Renal cortex interstitium (tissue), 11 donors: ENCODE data around the gene STK32B. TPM values are rescaled to one million over a fixed set of nuclear protein-coding genes. Genes with fewer than 3 reads are reported as not detected.

Source experiments
- DNase-seq, 11 donors: peaks; one replicate each; pipeline ENCODE4 v3.0.0-alpha.2; 2013; ENCODE audit warnings: low read depth in 9 of 11, low spot score in 4 of 11; ENCODE audit errors: extremely low read depth in 1 of 11
- polyA plus RNA-seq, 3 donors: library from polyadenylated mRNA; unstranded; fragments of 120-200 nt; gene quantifications; one replicate each; pipeline ENCODE4 v1.2.1, GENCODE V29; 2013; ENCODE audit not compliant: insufficient read length in 3 of 3

STK32B gene
- polyA plus RNA-seq, 3 donors: 7.6 to 10.2 (median 9.2) TPM

DNA sequence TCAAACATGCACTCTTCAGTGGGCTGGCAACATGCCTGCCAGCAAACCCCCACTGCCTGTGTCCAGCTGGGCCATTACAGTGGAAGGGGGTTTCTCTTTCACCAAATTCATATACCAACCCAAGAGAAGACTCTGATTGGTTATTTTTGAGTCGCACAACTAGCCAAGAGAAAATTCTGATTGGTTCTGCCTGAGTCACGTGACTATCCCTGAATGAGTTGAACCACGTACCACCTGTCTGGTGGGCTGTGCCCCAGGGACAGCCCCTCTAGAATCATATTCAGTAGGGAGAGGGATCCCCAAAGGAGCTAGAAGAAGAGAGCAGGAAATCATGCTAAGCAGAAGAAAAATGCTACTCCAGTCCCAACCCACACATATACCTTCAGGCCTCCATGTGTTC is 313.1 kb downstream of the STK32B start:
- no peak for DNase-seq

DNA sequence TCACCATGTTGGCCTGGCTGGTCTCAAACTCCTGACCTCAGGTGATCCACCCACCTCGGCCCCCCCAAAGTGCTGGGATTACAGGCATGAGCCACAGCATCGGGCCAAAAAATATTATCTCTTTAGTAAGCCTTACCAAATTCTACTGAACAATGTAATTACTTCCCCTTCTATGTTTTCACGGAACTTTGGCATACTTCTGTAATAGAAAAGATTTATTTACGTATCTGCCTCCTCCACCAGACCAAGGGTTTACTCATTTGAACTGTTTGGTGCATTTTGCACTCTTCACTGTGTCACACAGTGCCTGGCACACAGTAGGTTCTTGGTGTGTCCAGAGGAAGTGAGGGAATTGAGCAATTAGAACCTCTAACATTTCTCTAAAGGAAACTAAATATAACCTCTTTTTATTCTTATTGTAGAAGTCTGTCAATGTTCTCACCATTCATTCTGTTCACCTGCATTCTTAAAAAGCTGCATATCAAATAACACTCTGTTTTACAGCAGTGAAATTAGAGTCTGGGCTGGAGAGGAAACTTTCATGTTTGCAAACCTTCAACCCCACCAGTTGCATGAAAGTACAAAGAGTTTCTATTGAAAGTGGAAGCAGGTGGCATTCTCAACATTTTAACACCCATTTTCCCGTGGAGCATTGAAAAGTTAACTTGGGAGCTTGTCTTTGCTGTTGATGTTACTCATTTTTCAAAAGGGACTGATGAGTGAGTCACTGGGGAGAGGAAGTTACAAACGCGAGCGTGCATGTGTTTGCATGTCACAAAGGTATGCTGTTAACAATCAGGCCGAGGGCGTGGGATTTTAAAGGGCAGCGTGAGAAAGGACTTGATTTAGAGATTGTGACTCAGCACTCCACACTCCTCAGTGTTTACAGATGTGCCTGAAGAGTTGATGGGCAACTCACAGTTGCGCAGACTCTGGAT is 314.1 kb downstream of the STK32B start:
- no peak for DNase-seq

DNA sequence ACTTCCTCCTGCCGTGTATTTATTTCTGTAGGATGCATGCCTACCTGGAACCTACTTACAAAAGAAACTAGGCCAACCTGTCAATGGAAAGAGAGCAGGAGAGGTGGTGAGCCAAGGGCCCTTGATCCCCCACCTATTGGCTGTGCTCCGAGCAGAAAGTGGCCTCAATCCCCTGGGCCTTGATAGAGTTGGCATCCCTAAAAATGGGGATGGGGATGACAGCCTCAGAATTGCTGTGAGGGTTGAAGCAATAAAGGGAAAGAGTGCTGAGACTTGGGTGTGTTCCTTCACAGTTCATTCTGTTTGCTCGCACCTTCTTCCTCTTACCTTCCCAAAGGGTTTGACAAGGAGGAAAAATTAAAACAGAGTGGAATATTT is 314.7 kb downstream of the STK32B start:
- no peak for DNase-seq

DNA sequence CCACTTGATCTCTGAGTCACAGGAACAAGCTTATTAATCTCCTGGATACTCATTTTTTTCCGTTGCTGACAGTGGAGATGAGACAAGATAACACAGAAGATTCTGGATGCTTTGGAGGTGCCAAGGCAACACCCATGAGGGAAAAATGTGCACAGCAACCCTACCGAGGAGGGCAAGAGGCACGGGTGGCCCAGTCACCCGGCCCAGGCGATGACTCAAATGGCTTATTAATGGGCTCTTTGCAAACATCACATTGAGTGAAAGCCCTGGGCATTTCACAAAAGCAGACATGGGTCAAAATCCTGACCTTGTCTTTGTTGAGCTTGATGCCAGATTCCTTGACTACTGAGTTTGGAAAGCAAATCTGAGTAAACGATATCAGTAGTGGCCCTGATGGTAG is 315.1 kb downstream of the STK32B start:
- DNase-seq: no peak

DNA sequence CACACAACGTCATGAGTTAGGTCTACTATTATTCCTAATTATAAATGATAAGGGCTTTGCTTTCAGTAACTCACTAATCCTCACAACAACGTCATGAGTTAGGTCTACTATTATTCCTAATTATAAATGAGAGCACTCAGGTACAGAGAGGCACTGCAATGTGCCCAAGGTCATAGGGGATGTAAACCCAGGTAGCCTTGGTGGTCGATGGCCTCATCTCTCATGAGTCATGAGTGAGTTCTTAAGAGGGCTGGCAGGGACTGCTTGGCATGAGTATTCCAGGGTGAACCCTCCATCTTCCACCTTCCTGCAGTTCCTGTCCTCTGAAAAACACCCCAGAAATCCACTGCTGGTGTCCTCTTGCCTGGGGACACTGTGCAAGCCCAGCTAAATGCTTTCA is 317.1 kb downstream of the STK32B start:
- no peak for DNase-seq

DNA sequence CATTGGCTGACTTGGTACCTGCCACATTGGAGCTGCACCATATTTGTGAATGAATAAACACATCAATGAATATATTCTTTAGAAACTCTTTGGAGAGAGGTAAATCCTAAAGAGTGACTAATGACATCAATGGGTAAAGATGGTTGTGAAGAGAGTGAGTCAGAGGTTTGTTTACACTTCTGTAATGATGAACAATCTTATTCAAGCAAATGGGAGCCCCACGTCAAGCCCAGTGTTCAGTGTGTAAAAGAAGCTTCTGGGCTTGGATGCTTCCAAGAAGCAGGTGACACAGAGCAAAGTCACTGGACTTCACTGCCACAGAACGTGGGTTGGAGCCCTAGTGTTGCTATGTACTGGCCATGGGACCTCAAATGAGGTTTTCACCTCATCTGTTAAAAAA is 319.0 kb downstream of the STK32B start:
- DNase-seq: no peak

DNA sequence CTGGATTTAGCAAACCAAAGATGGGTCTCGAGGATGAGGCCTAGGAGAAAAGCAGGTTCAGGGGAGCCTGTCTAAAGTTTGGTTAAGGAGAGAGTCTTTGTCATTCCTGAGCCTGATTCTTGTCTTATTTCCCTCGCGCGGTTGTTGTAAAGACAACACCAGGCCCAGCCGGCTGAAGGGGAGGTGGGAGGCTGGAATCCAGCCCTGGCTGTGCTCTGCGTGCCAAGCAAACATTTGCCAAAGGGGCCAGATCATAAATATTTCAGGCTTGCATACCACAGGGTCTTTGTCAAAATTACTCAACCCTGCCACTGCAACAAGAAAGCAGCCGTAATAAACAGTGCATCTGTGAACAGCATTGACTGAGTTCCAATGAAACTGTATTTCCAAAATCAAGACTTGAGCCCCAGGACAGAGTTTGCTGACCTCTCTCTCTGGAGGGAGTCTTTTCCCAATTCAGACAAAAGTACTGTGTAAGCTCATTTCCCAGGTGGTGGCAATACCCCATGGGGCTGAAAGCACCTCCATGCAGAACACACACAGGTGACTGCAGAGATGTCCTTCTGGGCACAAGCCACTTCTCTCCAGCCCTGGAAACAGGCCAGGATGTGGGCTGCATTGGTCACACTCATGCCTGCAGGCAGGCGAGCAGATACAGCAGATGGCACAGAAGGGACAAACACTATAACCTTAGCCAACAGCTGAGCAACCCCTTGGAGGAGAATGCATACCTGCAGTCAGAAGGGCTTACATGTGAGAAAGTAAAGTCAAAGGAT is 320.3 kb downstream of the STK32B start:
- no peak for DNase-seq

DNA sequence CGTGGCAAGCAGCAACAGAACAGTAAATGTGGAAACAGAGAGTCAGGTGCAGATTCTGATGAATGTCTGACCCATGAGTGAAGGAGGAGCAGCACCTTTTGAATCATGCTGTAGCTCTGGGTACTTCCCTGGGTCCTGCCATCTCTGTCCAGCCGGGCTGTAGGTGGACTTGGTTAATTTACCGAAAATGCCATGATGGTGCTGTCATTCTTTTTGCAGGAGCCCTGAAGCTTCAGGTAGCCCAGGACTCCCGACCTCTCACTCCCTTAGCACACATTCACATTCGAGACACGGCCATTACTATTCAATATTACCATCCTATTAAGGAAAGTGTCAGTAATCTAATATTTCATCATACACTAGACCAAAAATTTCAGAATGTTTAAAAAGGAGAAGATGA is 320.9 kb downstream of the STK32B start:
- DNase-seq: no peak

DNA sequence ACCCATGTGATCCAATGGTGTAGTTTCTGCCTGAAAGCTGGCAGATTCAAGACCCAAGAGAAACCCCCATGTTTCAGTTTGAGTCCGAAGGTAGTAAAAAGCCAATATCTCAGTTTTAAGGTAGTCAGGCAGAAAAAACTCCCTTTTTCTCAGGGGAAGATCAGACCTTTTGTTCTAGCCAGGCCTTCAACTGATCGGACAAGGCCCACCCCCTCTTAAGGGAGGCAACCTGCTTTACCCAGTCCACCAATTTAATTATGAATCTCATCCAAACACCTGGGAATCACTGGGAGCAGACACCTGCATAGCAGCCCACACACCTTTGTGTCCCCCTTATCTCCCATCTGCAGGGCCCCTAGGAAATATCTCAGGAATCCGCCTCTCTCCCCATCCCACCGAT is 322.0 kb downstream of the STK32B start:
- no peak for DNase-seq

DNA sequence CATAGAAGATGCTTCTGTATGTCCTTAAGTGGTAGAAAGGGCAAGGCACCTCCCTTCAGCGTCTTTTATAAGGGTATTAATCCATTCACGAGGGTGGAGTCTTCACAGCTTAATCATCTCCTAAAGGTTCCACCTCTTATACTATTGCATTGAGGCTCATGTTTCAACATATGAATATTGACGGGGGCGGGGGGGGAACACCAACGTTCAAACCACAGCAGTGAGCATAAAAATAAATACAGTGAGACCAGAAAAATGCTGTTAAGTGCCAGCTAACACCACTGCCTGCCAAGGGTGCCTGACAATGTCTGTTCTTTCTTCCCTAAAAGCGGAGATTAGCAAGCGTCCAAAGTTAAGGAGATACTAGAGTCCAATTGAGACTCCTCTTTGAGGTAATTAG is 323.3 kb downstream of the STK32B start:
- no peak for DNase-seq

DNA sequence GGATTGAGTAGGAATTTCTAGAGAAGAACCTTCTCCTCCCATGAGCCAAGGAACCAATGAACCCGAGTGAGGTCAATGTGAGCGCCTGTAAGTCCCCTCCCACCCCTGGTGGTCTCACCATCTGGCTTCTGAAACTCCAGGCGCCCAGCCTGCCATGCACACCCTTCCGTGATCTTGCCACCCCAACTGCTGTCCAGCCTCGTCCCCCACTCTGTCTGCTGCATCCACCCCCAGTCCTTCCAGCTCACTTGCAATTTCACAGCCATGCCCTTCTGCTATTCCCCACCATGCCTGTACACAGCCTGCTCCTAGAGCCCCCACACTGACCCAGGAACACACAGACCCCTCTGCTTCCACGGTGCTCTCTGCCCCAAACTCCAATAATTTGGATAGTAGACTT is 323.7 kb downstream of the STK32B start:
- no peak for DNase-seq

DNA sequence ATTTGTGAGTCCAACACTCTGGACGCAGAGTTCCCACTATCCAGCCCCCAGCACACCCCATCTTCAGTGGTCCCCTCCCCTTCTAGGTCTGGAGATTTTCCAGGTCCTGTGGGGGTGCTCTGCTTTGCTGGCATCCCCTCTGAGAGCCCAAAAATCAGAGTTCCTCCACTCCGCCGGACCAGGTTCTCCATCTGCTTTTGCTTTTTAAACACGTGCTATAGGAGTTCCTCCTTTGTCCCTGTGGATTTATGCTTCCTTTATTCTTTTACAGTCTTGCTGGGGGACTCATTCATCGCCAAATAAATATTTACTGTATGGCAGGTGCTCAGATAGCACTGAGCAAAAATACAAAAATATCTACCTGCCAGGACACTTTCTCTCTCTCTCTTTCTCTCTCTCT is 324.7 kb downstream of the STK32B start:
- DNase-seq: no peak

DNA sequence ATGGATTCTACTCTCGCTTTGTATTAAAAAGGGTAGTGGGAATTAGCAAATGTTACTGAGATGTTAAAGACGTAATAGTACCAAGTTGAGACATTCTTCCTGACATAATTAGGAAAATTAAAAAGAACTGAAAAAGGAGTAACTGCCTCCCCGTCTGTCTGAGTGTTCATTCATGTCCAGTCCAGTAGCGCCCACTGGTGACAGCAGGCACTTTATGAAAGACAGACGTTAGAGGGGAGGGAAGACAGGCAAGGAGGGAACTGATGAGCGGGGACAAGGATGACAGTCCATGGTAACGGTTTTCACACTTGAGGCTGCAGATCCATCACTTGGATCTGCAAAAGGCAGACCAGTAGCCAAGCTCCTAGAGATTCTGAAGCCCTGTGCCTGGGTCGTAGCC is 326.7 kb downstream of the STK32B start:
- no peak for DNase-seq

DNA sequence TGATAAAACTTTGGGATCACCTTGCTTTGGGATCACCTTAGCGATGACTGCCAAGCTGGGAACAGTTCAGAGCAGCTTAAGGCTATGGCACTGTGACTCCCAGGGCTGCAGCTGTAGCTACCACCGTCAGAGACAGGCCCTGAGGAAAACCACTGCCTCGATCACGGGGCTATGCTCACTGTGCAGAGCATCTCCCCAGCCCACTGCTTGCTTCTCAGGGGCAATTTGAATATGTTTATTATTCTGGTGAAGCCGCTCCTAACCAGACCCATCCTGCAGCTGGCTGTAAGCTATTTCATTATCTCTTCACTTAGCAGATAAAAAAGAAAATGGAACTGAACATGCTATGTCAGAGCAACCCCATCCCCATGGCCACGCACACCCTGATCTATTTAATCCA is 328.6 kb downstream of the STK32B start:
- no peak for DNase-seq

DNA sequence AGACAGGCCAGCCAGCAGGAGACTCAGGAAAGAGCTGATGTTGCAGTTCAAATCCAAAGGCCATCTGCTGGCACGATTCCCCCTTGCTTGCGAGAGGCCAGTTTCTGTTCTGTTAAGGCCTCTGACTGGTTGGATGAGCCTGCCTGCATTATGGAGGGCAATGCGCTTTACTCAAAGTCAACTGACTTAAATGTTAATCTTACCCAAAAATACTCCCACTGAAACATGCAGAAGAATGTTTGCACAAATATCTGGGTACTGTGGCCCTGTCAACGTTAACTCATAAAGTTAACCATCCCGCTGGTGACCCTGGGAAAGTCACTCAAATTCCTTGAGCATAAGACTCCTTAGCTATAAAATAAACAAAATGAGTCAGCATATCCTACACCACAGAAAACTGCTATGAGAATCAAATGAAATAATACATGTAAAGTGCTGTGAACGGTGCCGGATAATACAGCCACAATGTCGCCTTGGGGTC is 330.7 kb downstream of the STK32B start:
- DNase-seq: no peak

DNA sequence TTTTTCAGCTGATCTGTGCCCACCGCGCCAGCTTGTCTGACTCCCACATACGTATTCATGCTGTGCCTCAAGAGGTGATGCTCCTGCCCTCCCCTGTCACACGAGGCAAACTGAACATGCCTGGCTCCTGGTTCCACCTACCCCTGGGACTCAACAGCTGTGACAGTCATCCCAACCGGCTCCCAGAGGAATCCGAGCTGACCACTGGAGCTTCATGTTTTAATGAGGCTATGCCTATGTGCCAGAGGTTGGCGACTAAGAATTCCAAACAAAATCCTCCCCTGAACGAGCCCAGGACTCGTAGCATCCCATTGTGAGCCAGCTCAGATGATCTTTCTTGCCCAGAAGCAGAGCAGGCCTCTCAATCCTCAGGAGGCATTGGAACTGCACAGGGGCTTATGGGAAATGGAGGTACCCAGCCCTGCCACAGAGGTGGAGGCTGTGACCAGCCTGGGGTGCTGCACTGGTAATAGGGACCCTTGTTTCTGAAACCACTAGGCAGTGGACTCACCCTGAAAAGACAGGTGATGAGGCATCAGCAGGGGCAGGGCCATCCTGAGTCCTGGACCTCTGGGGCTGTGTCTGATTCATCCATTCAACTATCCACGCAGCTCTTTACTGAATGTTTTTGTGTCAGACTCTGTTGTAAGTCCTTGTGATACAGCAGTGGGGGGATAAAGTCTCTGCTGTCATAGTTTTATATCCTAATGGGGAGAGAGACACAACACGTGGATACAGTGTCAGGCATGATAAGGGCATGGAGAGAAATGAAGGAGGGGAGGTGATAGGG is 332.1 kb downstream of the STK32B start:
- DNase-seq: no peak

DNA sequence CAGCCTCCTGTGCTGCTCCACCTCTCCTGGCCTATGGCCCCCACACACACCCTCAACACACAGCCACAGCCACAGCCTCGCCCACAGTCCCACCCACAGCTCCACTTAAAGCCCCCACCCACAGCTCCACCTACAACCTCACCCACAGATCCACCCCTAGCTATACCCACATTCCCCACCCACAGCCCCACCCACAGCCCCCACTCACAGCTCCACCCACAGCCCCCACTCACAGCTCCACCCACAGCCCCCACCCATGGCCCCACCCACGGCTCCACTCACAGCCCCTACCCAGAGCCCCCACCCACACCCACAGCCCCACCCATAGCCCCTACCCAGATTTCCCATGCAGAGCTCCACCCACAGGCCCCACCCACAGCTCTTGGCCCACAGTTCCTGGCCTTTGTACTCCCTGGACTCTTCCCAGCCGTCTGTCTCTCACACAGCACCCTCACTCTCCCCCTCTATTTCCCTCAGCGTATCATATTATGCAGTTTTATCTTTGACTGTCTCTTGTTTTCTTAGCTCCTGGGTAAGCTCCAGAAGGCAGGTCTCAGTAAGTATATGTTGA is 334.5 kb downstream of the STK32B start:
- no peak for DNase-seq

DNA sequence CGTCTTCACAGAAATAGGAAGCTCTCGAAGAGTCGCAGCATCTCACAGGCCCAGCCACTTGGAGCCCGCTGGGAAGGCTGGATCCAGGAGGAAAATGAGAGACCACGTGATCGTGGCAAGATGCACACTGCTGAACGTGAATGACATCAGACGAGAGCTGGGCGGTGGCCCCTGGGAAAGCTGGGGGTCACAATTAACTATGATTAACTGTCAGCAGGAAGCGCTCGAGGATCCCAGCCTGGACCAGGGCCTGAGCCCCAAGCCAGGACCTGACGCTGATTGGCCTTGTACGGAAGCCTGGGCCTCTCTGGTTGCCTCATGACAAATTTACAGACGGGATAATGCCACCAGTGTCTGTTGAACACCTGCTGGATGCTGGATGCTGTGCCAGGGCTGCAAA is 335.6 kb downstream of the STK32B start:
- no peak for DNase-seq

DNA sequence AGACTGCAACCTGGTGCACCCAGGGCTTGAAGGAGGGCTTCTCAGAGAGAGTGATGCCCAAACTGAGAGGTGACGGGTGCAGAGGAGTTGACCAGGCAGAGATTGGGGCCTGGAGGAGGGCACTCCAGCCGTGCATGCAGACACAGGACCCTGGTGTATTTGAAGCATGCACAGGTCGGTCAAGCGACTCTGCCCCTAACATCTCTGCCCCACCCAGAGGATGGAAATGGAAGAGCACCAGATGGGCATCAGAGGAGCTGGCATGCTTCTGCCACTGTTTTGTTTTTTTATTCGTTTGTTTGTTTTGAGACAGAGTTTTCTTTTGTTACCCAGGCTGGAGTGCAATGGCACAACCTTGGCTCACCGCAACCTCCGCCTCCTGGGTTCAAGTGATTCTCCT is 336.2 kb downstream of the STK32B start:
- no peak for DNase-seq
